ENCODE results near the gene TBKBP1.

The TBKBP1 gene

DNA sequence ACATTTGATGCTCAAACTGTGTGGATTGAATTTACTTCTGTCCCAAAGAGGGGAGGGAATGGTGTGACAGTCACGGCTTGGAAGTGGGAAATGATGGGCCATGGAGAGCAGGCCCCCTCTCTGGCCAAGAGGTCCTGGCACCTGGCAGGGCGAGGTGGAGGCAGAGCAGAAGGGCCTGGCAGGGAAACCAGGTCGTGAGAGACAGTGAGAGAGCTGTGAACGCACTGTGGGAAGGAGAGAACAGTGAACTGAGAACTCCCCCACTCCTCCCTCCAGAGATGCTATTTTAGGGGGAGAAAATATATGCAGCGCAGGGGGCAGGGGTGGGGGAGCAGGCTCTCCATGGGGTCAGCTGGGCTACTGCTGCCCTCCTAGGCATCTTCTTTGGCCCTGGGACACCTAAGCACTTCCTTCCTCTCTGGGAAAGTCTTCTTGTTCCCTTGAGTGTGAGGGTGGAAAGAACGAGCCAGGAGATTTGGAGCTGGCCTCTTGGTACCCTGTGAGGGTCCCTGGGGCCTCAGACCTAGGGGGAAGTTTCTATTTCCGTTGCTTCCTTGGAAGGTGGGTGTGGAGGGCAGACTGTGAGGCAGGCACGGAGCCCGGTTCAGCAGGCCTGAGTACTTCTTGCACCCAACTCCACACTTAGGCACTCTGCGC is 21.8 kb downstream of the TBKBP1 start:
- no peak for DNase-seq (ENCODE audit: low spot score)

DNA sequence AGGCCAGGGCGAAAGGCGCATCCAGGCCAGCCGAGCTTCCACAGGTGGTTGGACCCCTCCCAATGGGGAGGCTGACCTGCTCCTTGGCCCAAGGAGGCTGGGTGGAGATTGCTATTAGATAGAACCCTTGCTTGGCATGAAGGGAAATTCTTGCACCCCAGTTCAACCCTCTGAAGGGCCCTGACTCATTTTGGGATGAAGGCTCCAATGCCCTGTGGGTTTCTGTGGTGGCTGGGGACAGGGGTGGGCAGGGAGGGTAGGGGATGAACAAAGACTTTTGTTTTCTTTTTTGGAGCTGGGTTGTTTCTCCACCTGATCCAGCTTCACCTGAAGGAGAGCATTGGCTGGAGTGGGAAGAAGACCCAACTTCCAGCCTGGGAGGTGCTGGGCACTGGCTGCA is 22.4 kb downstream of the TBKBP1 start:
- DNase-seq (ENCODE audit: low spot score), result no peak

DNA sequence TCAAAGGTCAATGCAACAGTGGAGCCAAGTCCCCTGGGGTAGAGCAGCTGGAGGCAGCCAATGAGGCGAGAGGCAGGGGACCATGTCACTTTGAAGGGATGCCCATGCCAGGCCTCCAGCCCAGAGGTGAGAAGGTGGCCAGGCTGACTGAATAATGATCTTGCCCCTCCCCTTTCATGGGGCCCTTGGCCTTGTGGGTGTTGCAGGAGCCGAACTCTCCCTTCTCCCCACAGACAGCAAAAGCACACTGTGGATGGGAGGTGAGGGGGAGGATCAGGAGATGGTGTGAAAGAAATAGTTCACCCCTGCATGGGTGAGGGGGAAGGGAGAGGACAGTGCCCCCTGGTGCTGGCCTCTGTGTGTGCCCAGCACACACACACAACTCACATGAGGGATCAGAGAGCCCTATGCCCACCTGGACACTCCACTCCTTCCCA is 23.3 kb downstream of the TBKBP1 start:
- DNase-seq (ENCODE audit: low spot score), result no peak

DNA sequence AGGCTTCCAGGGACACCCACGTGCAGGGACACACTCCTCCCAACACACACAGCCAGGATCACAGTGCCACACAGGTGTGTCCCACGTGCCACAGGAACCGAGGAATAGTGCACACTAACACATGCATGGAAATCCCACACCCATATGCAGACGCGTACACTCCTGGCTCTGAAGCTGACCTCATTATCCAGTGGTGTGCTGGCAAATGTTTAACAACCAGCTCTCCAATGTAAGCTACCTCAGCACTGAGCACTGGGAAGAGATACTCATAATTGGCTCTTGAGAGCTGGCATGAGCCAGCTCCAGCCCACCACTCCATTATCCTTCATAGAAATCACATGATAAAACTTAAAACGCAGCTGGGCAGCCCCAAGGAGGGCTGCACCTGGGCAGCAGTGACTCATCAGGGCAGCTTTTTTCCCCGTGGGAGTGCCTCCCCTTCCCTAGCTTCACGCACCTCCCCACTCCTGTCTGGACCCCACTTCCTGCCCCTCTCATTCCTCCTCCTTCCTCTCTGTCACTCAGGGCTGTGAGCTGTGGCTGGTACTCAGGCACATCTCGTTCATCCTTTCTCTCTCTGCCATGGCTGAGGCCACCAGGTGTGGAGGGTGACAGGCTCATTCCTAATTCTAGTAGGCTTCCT is 24.1 kb downstream of the TBKBP1 start:
- DNase-seq (ENCODE audit: low spot score), result no peak

DNA sequence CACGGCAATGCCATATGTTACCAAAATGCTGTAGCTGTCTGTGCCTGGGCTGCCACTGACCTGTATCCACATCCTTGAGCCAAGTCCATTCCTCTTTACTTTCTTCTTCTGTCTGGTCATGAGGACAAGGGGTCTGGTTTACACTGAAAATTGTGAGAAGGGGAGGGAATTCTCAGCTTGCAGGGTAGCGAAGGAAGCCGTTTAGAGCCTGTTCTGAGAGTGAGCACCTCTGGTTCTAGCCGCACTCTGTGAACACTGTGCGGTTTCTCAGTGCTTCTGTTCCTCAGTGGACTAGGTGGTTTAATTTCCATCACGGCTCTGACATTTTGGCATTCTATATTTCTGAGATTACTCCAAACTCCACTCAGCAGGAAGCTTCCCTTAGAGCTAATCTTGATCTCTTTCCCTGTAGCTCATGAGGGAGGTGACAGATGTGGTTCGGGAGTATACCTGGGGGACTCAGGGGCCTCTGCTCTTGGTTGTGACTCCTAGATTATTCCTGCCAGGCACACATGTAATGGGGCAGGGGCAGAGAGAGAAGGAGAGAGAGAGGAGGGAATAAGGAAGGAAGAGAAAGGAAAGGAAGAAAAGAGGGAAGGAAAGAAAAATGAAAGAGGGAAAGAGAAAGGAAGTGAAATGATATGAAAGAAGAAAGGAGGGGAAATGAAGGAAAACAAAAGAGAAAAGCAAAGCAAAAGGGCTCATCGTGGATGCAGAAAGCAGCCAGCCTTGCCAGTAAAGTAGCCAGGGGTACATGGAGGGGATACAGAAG is 24.9 kb downstream of the TBKBP1 start:
- DNase-seq (ENCODE audit: low spot score), result no peak

DNA sequence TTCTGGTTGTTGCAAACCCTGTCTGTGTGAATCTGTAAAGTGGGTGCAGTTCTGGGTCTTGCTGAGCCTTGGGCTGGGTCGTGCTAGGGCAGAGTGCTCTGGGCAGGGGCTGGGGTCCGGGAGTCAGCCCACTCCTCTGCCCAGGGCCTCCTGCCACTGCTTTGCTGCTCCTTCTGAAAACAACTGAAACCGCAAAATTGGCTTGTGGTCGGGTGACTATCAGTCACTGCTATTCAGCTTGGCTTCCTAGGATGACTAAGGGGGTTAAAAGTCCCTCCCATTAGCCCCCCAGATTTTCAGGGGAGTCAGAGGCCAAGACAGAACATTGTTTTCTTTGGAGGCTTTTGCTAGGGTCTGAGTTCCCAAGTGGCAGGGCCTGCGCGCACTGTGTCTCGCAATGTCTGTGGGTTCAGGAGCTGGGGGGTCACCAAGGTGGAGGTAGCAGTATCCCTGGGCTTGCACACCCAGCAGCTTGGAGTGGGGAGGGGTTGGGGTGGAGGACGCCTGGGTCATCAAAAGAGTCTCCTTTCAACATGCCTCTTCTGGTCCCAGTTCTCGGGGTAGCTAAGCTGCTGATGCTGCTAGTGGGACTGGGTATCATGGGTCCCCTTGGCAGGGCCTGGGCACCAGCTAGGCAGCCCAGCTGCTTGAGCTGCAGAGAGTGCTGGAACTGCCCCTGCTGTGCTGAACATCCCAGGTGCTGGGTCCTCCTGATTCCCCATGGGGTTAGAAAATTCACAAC is 25.6 kb downstream of the TBKBP1 start:
- no peak for DNase-seq (ENCODE audit: low spot score)

DNA sequence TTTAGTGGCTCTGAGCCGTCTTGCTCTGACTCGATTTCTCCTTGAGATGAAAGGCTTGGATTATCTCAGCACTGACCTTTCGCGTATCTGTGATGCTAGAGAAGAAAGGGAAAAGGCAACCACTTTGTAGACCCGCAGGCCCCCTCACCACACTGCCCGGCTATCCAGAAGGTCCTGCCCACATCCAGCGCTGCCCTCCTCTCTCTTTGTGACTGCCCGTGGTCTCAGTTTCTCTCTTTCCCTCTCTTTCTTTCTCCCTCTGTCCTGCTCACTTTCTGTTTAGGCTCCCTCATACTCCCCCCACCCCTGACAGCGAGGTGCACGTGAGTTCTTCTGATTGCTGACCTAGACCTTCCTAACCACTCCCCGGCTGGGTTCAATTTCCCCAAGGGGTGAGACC is 26.2 kb downstream of the TBKBP1 start:
- no peak for DNase-seq (ENCODE audit: low spot score)

DNA sequence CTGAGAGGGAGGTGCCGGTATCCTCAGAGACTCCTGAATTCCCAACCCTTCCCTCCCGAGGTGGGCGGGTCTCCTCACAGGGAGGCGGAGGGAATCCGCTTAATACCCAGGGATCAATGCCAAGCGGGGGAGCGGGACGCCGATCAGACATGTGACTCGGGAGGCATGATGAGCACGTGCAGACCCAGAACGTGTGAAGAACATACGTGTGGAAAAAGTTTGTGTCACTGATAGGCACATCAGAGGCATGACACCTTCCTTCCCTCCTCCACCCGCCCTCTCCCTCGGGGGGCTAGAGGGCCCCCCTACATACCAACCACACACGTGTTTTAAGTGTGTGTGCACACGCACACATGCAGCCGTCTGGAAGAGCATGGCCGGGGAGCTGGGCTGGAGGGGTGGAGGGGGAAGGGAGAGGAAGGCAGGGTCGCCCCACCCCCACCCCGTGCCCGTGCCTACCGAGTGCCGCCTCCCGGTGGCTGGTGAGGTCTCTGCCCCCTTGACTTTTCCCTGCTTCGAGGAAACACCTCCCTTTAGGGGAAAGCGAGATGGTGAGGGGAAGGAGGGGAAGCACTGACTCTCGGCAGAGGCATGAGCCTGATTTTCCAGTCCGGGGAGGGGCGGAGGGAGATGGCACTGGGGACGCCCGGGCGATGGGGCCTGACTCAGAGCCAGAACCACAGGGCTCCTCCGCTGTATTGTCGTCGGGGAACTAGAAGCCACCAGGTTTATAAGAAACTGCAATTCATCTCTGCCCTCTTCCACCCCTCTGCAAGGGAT is 27.0 kb downstream of the TBKBP1 start:
- DNase-seq (ENCODE audit: low spot score), result no peak

DNA sequence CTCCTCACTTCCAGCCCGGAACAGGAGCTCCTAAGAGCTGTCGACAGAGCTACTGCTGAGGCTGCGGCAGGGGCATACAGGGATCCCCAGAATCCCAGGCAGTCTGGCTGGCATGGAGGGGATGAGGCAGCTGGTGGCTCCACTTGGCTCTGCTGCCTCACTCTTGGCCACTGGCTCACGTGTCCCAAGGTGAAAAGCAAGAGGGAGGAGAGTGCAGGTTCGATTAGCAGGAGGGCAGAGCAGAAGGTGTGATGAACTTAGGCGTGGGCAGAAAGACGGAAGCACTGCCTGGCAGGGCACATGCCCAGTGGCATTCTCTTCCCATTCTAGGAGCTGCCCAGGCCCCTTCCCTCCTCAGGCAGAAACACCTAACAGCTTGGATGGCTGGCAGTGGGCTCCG is 27.8 kb downstream of the TBKBP1 start:
- DNase-seq (ENCODE audit: low spot score), result no peak

DNA sequence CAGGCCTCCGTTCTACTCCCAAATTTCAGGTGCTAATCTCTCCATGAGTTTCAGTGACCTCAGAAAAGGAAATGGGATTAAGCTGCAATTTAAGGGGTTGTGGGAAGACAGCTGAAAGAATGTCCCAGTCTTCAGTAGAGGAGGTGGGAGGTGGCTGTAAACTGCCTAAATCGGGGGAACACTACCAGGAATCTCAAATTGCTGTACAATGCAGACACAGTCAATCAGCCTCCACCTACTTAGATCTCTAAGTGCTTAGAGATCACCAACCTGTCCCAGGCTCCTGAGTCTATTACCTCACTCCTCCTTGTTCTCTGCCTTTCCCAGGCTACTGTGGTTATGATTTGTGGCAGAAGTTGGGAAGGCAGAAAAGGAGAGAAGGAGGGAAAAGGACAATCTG is 30.7 kb downstream of the TBKBP1 start:
- no peak for DNase-seq (ENCODE audit: low spot score)

DNA sequence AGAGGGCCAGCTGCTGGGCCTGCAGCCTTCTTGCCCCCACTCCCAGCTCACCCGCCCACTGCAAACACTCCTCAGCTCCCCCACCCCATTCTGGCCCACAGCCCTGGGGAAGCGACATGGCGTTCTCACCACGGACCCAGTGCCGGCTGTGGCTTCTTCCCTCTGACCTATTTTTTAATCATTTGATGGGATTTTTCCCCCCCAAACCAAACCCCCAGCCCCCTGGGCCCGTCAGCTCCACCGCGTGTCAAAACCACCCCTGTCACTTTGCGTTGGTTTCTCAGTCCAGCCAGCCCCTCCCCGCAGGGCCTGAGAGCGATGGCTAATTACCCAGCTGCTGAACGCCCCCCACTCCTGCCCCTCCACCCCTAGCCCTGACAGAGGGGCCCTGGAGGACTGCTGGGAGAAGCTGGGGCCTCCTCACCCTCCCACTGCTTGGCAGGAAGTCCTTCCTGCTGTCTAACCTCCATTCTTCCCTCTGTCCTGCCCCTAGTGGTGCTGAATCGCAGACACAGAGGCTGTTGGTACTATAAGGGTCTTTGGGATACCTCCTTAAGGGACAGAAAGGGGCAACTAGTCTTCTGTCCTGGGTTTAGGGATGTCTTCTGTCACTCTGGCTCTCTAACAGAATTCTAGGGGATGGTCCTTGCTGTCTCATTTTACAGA is 31.6 kb downstream of the TBKBP1 start:
- DNase-seq (ENCODE audit: low spot score), result no peak

DNA sequence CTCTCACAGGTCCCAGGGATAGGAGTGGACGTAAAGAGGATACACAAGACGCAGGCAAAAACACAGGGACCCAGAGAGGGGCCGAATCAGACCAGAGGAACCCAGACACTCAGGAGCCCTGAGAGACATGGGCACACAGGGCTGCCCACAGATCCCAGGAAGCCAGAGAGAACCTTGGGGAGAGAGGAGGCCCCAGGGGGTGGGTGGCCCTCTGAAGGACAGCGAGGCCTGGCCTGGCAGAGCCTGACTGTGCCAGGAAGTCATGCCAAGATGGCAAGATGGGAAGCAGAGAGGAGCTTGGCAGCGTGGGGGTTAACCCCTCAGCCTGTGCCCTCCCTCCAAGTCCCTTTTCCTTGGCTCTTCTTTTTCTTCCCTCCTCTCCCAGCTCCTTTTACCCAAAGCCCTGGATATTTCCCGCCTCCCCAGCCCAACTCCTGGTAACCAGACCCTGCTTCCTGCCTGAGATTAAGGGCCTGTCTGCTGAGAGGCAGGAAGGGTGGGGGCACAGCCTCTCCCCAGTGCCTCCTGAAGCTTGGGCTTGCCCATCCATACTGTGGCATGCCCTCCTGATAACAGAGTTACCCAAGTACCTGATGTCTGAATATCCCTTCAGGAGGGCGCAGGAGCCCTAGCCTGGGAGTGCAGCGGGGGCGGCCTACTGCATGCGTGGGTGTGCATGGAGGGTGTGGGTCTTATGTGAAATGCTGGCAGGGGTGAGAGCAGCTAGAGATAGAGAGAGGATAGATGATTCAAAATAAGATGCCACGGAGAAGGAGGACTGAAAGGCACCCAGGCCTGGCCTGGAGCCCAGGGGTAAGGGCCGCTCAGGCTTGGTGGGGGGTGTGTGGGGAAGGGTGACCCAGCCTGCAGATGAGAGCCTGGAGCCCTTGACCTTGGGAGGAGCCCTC is 33.1 kb downstream of the TBKBP1 start:
- DNase-seq (ENCODE audit: low spot score), result no peak

DNA sequence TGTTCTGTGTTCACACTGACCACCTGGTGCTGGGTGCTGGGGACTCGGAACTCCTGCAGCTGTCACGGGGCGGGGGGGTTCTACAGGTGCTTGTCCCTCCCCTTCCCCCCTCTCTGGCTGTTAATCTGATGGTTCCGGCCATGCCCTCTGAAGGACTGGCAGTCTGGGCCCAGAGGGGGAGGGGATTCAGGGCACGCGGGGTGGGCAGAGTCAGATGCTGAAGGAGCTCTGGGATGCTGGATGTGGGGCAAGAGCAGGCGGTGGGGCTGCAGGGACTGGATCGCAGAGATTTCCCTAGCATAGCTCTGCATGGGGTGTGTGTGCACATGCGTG is 33.7 kb downstream of the TBKBP1 start:
- no peak for DNase-seq (ENCODE audit: low spot score)

DNA sequence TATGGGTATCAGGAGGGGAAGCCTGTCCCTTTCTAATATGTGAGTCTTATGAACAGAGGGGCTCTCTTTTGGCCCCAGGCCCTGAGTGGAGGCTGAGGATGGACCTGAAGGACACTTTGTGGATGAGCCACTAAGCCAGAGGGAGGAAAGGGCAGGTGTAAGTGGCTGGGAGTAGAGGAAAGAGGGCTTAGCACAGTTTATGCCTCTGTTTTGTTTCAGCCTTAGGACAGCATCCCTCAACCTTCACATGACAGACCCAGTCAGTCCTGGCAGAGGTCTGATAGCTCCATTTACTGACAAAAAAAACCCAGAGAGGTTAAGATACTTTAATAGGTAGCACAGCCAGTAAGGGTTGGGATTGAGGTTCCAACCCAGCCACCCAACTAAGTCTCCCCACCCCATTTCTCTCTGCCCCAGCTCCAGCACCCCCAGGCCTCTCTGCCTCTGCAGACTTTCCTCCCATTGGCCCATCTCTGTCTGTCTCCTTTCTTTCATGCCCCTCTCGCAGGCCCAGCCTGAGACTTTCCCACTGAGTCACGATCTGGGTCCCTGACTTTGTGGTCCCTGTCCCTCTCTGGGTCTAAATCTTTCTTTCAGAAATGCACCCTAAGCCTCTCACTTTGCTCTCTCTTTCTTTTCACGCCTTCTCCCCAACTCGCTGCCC is 34.4 kb downstream of the TBKBP1 start:
- no peak for DNase-seq (ENCODE audit: low spot score)

DNA sequence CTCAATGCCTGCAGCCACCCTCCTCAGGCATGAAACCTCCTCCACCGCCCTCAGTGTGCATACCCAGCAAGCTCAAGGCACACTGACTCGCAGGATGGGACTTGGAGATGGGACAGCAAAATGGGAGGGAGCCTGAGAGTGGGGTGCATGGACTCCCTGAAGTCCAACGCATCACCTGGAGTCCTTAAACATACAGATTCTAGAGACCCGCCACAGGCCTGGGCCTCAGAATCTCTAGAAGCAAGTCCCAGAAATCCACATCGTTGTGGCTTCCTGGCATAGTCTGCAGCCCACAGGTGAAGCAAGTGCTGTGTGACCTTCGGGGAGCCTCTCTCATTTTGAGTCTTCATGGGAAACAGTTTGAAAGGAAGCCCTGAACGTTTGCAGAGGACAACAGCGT is 35.5 kb downstream of the TBKBP1 start:
- DNase-seq (ENCODE audit: low spot score), result no peak

DNA sequence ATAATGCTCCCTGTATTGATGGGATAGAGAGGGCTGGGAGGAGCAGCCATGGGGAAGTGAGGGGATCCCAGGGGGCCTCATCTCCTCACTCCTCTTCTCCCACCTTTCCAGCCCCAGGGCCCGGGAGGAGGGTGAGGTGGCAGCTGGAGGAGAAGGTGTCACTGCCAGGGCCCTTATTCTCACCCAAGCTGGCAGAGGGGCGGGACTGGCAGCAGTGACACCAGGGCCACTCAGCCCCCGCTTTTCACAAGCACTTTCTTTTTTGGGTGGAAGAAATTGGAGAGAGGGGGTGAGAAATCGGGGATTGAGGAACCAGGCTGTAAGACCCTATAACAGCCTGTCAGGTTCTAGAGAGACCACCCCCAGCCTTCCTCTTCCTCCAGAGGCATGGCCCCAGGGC is 36.7 kb downstream of the TBKBP1 start:
- DNase-seq (ENCODE audit: low spot score), result no peak

DNA sequence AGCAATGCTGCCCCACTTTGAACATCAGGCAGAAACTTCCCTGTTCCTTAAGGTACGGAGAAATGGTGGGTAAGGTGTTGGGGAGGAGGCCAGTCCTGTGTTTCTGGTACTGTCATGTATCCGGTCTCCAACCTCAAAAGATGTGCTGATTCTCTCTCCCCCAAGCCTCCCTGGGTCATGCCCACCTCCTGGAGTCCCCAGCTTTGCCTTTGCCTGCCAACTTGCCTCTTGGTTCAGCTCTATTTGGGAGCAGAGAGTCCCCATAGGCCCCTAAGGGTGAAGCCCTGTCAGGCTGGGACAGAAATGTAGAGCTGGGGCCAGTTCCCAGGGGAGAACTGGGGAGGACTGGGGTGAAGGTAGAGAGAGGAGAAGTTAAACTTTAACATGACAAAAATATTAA is 37.4 kb downstream of the TBKBP1 start:
- DNase-seq (ENCODE audit: low spot score), result no peak

DNA sequence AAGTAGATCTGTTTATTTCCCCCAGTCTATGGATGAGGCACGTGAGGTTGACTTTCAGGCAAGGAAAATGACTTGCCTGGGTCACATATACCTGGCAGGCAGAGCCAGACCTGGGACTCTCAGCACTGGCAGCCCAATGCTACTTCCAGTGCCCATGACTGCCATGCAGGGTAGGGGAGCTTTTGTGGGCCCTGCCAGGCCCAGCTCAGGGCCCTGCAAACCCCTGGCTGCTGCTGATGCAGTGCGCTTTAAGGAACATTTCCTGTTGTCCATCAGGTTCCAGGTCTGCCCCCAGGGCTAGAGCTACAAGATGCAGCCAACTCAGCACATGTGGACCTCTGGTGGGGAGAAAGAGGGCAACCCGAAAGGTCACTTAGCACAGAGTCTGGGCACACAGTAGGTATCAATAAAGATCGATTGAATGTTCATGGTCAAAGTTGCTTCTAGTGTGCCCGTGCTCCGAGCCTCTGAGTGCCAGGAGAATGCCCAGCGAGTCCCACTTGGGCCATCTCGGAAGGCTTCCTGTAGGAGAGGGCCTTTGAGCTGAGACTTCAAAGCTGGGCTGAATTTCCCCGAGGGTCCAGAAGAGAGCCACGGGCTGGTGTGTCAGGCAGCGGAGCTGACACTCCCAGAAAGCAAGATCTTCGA is 38.6 kb downstream of the TBKBP1 start:
- DNase-seq (ENCODE audit: low spot score), result no peak

DNA sequence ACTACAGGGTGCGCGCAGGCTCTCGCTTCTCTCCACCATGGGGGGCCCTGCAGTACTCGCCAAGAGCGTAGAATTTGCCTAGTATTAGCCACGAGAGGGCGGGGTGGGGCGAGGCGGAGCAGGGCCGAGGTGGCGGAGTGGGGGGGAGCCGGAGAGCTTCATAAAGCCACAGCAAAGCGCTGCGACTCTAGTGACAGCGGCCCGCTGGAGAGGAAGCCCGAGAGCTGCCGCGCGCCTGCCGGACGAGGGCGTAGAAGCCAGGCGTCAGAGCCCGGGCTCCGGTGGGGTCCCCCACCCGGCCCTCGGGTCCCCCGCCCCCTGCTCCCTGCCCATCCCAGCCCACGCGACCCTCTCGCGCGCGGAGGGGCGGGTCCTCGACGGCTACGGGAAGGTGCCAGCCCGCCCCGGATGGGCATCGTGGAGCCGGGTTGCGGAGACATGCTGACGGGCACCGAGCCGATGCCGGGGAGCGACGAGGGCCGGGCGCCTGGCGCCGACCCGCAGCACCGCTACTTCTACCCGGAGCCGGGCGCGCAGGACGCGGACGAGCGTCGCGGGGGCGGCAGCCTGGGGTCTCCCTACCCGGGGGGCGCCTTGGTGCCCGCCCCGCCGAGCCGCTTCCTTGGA is 39.2 kb downstream of the TBKBP1 start, which contains the start of gene TBX21:
TBX21 (plus strand) TSS at position 190 of the 627 bp plus-strand sequence; CDS start at position 409, 219 bp downstream.
- peak; percentile 3 for DNase-seq (ENCODE audit: low spot score)
